Activated CD8-positive, alpha-beta T cell treated with anti-CD3 and anti-CD28 coated beads, Interleukin-2, amount 10 ng/mL, durations not matched to agents 7 days and 5 days (primary cell): Measurements from ENCODE around the gene WFDC1. TPM values are rescaled to one million over a fixed set of nuclear protein-coding genes. Genes with fewer than 3 reads are reported as not detected.

Source experiments
- ATAC-seq: fragments of 150-1000 bp; cut with Tn5 transposase; one replicate; pipeline ENCODE4 v1.10.0; 2021; ENCODE audit warnings: moderate library complexity
- CTCF ChIA-PET: fragments of 350-600 bp; sonication (Branson Sonifier 250); formaldehyde crosslinking; loops from one replicate; lab custom pipeline; 2021; ENCODE audit warnings: antibody characterized with exemption; lab: Charles Lee
- POLR2A ChIA-PET: fragments of 350-600 bp; sonication (Branson Sonifier 250); formaldehyde crosslinking; loops from one replicate; lab custom pipeline; 2021; ENCODE audit warnings: antibody characterized with exemption; lab: Charles Lee
- DNase-seq: peaks from one replicate; pipeline ENCODE4 v3.0.0-alpha.2; 2020
- H3K27ac Mint-ChIP-seq: one replicate; pipeline ENCODE4 v1.8.0; 2021; ENCODE audit warnings: mild to moderate bottlenecking, mixed read lengths
- H3K27me3 Mint-ChIP-seq: one replicate; pipeline ENCODE4 v1.8.0; 2021; ENCODE audit warnings: low read depth, mixed read lengths
- H3K36me3 Mint-ChIP-seq: one replicate; pipeline ENCODE4 v1.8.0; 2021; ENCODE audit warnings: low read depth, mixed read lengths
- H3K4me1 Mint-ChIP-seq: one replicate; pipeline ENCODE4 v1.8.0; 2021; ENCODE audit warnings: low read depth, mixed read lengths
- H3K4me3 Mint-ChIP-seq: one replicate; pipeline ENCODE4 v1.8.0; 2021; ENCODE audit warnings: mild to moderate bottlenecking, mixed read lengths
- H3K9me3 Mint-ChIP-seq: one replicate; pipeline ENCODE4 v1.8.0; 2022; ENCODE audit warnings: mixed read lengths; ENCODE audit not compliant: insufficient read depth
- total RNA-seq, 2 experiments: library from RNA; stranded (reverse); gene quantifications; one replicate each; pipeline ENCODE4 v1.2.3, GENCODE V29; 2021

WFDC1 gene
- total RNA-seq, 2 experiments from 2014 or later = not detected

- Mint-ChIP-seq H3K4me1 (peaks cover 9% of the 10 kb centered on the region), H3K27ac (no peak overlapping the region), H3K36me3 (no peaks in the 10 kb centered on the region), H3K4me3 (no peak overlapping the region), H3K9me3 (no peaks in the 10 kb centered on the region), H3K27me3 (peaks cover 45% of the 10 kb centered on the region)
- DNase-seq (no peak), ATAC-seq (no peak)
- ChIA-PET CTCF (no interaction called here), POLR2A (no interaction called here)
These were observed 3.5 kb upstream of the WFDC1 start for GRCh38 chr16:84291226-84291625.

GRCh38 chr16:84292011-84292410 lies 2.7 kb upstream of the WFDC1 start:
- DNase-seq (no peak), ATAC-seq (no peak)
- no peaks in the 10 kb centered on the region for H3K36me3 Mint-ChIP-seq
- H3K4me3 Mint-ChIP-seq = no peak overlapping the region
- CTCF ChIA-PET = no interaction called here
- peaks cover 9% of the 10 kb centered on the region for H3K4me1 Mint-ChIP-seq
- no peak overlapping the region for H3K27ac Mint-ChIP-seq
- H3K9me3 Mint-ChIP-seq = no peaks in the 10 kb centered on the region
- POLR2A ChIA-PET = no interaction called here
- peaks cover 53% of the 10 kb centered on the region for H3K27me3 Mint-ChIP-seq

GRCh38 chr16:84293406-84293805 lies 1.3 kb upstream of the WFDC1 start:
- ChIA-PET CTCF (no interaction called here), POLR2A (no interaction called here)
- Mint-ChIP-seq H3K36me3 (no peaks in the 10 kb centered on the region), H3K4me3 (no peak overlapping the region), H3K27ac (no peak overlapping the region), H3K4me1 (peaks cover 9% of the 10 kb centered on the region), H3K9me3 (no peaks in the 10 kb centered on the region), H3K27me3 (peaks cover 53% of the 10 kb centered on the region)
- DNase-seq (no peak), ATAC-seq (no peak)

GRCh38 chr16:84294117-84294516 lies 561 bp upstream of the WFDC1 start:
- CTCF ChIA-PET = interaction anchor here (0.9 kb wide), 1 partner anchor 17 kb away, joined by 3 read pairs; no protein-coding TSS in a partner anchor
- POLR2A ChIA-PET = interaction anchor here (0.6 kb wide), 1 partner anchor 309 kb away, joined by 3 read pairs; no protein-coding TSS in a partner anchor
- H3K36me3 Mint-ChIP-seq = no peaks in the 10 kb centered on the region
- no peaks in the 10 kb centered on the region for H3K9me3 Mint-ChIP-seq
- H3K4me1 Mint-ChIP-seq = peaks cover 9% of the 10 kb centered on the region
- H3K4me3 Mint-ChIP-seq = no peak overlapping the region
- DNase-seq (no peak), ATAC-seq (no peak)
- H3K27ac Mint-ChIP-seq = no peak overlapping the region
- peaks cover 51% of the 10 kb centered on the region for H3K27me3 Mint-ChIP-seq

GRCh38 chr16:84295203-84295860 lies 654 bp downstream of the WFDC1 start:
- DNase-seq = no peak
- Mint-ChIP-seq H3K27ac (no peak overlapping the region), H3K4me3 (no peak overlapping the region), H3K36me3 (no peaks in the 10 kb centered on the region), H3K27me3 (peaks cover 47% of the 10 kb centered on the region), H3K9me3 (no peaks in the 10 kb centered on the region), H3K4me1 (peaks cover 9% of the 10 kb centered on the region)
- no peak for ATAC-seq
- POLR2A ChIA-PET = no interaction called here
- CTCF ChIA-PET = no interaction called here

- ChIA-PET CTCF (no interaction called here), POLR2A (no interaction called here)
- DNase-seq = no peak
- Mint-ChIP-seq H3K4me1 (peaks cover 9% of the 10 kb centered on the region), H3K9me3 (no peaks in the 10 kb centered on the region), H3K4me3 (no peak overlapping the region), H3K36me3 (no peaks in the 10 kb centered on the region), H3K27me3 (peaks cover 36% of the 10 kb centered on the region), H3K27ac (no peak overlapping the region)
- no peak for ATAC-seq
These were observed 3.8 kb downstream of the WFDC1 start for GRCh38 chr16:84298376-84298899.

DNA sequence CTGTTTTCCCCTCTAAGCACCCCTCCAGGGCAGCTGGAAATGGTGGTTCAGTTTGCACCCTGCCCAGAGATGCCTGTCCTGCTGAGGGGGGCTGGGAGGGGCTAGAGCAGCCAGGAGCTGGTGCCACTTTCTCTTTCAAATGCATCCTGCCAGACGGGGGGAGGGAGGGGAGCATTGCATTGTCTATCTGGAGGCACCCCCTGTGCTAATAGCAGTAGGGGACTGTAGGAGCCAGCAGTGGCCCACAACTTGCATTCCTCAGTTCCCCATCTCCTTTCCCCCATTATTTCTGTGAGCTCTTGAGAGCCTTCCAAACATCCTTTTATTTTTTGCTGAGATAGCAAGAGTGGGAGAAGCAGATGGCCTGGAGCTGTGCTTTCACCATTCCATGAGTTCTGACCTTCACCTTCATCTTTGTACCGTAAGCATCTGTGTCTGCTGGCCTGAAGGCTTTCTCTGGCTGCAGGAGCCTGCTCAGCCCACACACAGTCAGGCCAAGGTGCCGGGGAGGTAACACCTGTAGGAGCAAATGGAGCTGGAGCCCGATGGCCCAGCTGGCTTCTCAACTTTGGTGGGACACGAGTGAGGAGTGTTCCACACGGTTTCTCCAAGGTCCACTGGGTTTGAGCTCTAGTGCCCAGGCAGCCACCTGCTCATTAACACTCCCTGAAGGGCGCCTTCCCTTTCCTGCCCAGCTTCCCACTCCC lies 5.2 kb downstream of the WFDC1 start:
- Mint-ChIP-seq H3K36me3 (no peaks in the 10 kb centered on the region), H3K4me3 (no peak overlapping the region), H3K9me3 (no peaks in the 10 kb centered on the region), H3K27me3 (peaks cover 22% of the 10 kb centered on the region), H3K27ac (no peak overlapping the region), H3K4me1 (peaks cover 3% of the 10 kb centered on the region)
- ATAC-seq (no peak), DNase-seq (no peak)
- POLR2A ChIA-PET = no interaction called here
- CTCF ChIA-PET = interaction anchor here (0.9 kb wide), 1 partner anchor 130 kb away, joined by 3 read pairs; no protein-coding TSS in a partner anchor

GRCh38 chr16:84302111-84302954 lies 7.7 kb downstream of the WFDC1 start:
- ATAC-seq (no peak), DNase-seq (no peak)
- no peak overlapping the region for H3K4me3 Mint-ChIP-seq
- H3K36me3 Mint-ChIP-seq = no peaks in the 10 kb centered on the region
- H3K27me3 Mint-ChIP-seq = no peaks in the 10 kb centered on the region
- no peaks in the 10 kb centered on the region for H3K9me3 Mint-ChIP-seq
- H3K4me1 Mint-ChIP-seq = no peaks in the 10 kb centered on the region
- H3K27ac Mint-ChIP-seq = no peak overlapping the region
- ChIA-PET CTCF (no interaction called here), POLR2A (no interaction called here)

- Mint-ChIP-seq H3K27me3 (no peaks in the 10 kb centered on the region), H3K4me3 (no peak overlapping the region), H3K4me1 (no peaks in the 10 kb centered on the region), H3K27ac (no peak overlapping the region), H3K9me3 (no peaks in the 10 kb centered on the region), H3K36me3 (no peaks in the 10 kb centered on the region)
- DNase-seq = no peak
- POLR2A ChIA-PET = no interaction called here
- no peak for ATAC-seq
- CTCF ChIA-PET = no interaction called here
These were observed 8.3 kb downstream of the WFDC1 start for GRCh38 chr16:84303023-84303422.

GRCh38 chr16:84303516-84303915 lies 8.8 kb downstream of the WFDC1 start:
- ChIA-PET POLR2A (no interaction called here), CTCF (no interaction called here)
- ATAC-seq (no peak), DNase-seq (no peak)
- H3K4me3 Mint-ChIP-seq = no peak overlapping the region
- H3K4me1 Mint-ChIP-seq = no peaks in the 10 kb centered on the region
- H3K27me3 Mint-ChIP-seq = no peaks in the 10 kb centered on the region
- H3K9me3 Mint-ChIP-seq = no peaks in the 10 kb centered on the region
- no peak overlapping the region for H3K27ac Mint-ChIP-seq
- no peaks in the 10 kb centered on the region for H3K36me3 Mint-ChIP-seq

DNA sequence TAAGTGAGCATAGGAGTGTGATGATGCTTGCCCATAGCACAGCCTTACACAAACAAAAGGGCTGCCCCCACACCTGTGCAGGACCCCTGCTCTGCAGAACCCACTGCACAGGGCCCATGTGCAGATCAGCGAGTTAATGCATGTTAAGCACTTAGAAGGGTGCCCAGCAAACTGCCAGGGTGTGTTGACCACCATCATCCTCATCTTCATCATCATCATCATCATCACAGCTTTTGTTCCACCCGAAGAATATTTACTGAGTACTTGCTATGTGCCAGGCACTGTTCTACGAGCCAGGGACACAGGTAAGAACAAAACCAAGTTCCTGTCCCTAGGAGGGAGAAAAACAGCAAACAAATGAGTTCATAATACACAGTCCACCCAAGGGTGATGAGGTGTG lies 11.9 kb downstream of the WFDC1 start:
- no peaks in the 10 kb centered on the region for H3K9me3 Mint-ChIP-seq
- H3K4me1 Mint-ChIP-seq = no peaks in the 10 kb centered on the region
- no peaks in the 10 kb centered on the region for H3K36me3 Mint-ChIP-seq
- POLR2A ChIA-PET = no interaction called here
- CTCF ChIA-PET = no interaction called here
- ATAC-seq (no peak), DNase-seq (no peak)
- no peaks in the 10 kb centered on the region for H3K27me3 Mint-ChIP-seq
- H3K27ac Mint-ChIP-seq = no peak overlapping the region
- H3K4me3 Mint-ChIP-seq = no peak overlapping the region
